CD14-positive monocyte (primary cell): ENCODE results near the gene TTC21A. TPM values are rescaled to one million over a fixed set of nuclear protein-coding genes. Genes with fewer than 3 reads are reported as not detected.
"Not testable (repeated sequence)": the region's sequence is repeated elsewhere in the genome, so short reads cannot be mapped to it uniquely, and the experiment has no call there.

Experiments
- DNase-seq, 3 donors: peaks; one replicate each; pipeline ENCODE4 v3.0.0-alpha.2; 2011 to 2022
- H2AFZ ChIP-seq: 2 replicates; pipeline ENCODE4 v1.6.0; 2012; ENCODE audit warnings: mild to moderate bottlenecking, low read depth, low read length, inconsistent platforms; ENCODE audit not compliant: insufficient read depth, poor library complexity, severe bottlenecking
- H3K27ac ChIP-seq, 2 donors: 1 replicate in 1 of 2; 2 replicates in 1 of 2; pipeline ENCODE4 v1.5.1; 2012 to 2013; ENCODE audit warnings: low read length in 2 of 2, control low read depth in 1 of 2, inconsistent platforms in 1 of 2, low read depth in 1 of 2, mild to moderate bottlenecking in 1 of 2
- H3K27me3 ChIP-seq, 2 donors: one replicate each; pipeline versions ENCODE4 v1.6.0 to v1.6.1; 2011 to 2013; ENCODE audit warnings: low read length in 2 of 2; ENCODE audit not compliant: control insufficient read depth in 2 of 2, insufficient read depth in 2 of 2
- H3K36me3 ChIP-seq, 2 donors: replicated peaks in 1 of 2; 1 replicate in 1 of 2; 2 replicates in 1 of 2; pipeline versions ENCODE4 v1.5.1 to v1.6.1; 2012 to 2013; ENCODE audit warnings: low read length in 2 of 2, control low read depth in 1 of 2, inconsistent platforms in 1 of 2, mild to moderate bottlenecking in 1 of 2; ENCODE audit not compliant: insufficient read depth in 2 of 2, control insufficient read depth in 1 of 2
- H3K4me1 ChIP-seq, 2 donors: 1 replicate in 1 of 2; 2 replicates in 1 of 2; pipeline versions ENCODE4 v1.5.1 to v1.6.1; 2012 to 2013; ENCODE audit warnings: low read length in 2 of 2, control low read depth in 1 of 2, inconsistent platforms in 1 of 2, mild to moderate bottlenecking in 1 of 2, moderate library complexity in 1 of 2; ENCODE audit not compliant: insufficient read depth in 2 of 2, control insufficient read depth in 1 of 2
- H3K4me2 ChIP-seq: replicated peaks from 2 replicates; pipeline ENCODE3; 2012; ENCODE audit warnings: low read length, moderate library complexity, mild to moderate bottlenecking; ENCODE audit not compliant: poor library complexity, severe bottlenecking; ENCODE audit errors: extremely low read depth
- H3K4me3 ChIP-seq, 3 experiments: fragments of 200-600 bp in 1 of 3; sonication (generic) in 1 of 3; replicated peaks in 1 of 3; 1 replicate in 2 of 3; 2 replicates in 1 of 3; pipeline ENCODE4 v1.5.1; 2011 to 2013; ENCODE audit warnings: low read length in 3 of 3, mild to moderate bottlenecking in 3 of 3, control low read depth in 2 of 3, low read depth in 2 of 3, inconsistent platforms in 1 of 3, moderate library complexity in 1 of 3
- H3K79me2 ChIP-seq: 2 replicates; pipeline ENCODE4 v1.6.0; 2012; ENCODE audit warnings: mild to moderate bottlenecking, control low read depth, inconsistent platforms, low read length, moderate library complexity; ENCODE audit not compliant: insufficient read depth
- H3K9ac ChIP-seq: 2 replicates; pipeline ENCODE4 v1.6.0; 2017; ENCODE audit warnings: low read length, mild to moderate bottlenecking; ENCODE audit not compliant: insufficient read depth, poor library complexity, severe bottlenecking
- H3K9me3 ChIP-seq, 2 donors: replicated peaks in 1 of 2; 1 replicate in 1 of 2; 2 replicates in 1 of 2; pipeline versions ENCODE4 v1.5.1 to v1.6.1; 2012 to 2013; ENCODE audit warnings: low read length in 2 of 2, control low read depth in 1 of 2; ENCODE audit not compliant: control insufficient read depth in 1 of 2, insufficient read depth in 1 of 2
- H4K20me1 ChIP-seq: 2 replicates; pipeline ENCODE4 v1.6.0; 2012; ENCODE audit warnings: mild to moderate bottlenecking, low read length, control low read depth, moderate library complexity; ENCODE audit not compliant: insufficient read depth
- H3K27ac Mint-ChIP-seq, 7 donors: one replicate each; pipeline ENCODE4 v1.8.0; 2020; ENCODE audit warnings: mild to moderate bottlenecking in 7 of 7, mixed read lengths in 7 of 7, moderate library complexity in 6 of 7, inconsistent platforms in 2 of 7
- H3K27me3 Mint-ChIP-seq, 3 donors: one replicate each; pipeline ENCODE4 v1.8.0; 2021 to 2022; ENCODE audit warnings: low read depth in 3 of 3, mild to moderate bottlenecking in 3 of 3, mixed read lengths in 3 of 3, moderate library complexity in 3 of 3, inconsistent platforms in 1 of 3
- H3K36me3 Mint-ChIP-seq, 2 donors: one replicate each; pipeline ENCODE4 v1.8.0; 2020; ENCODE audit warnings: mixed read lengths in 2 of 2, inconsistent platforms in 1 of 2, mild to moderate bottlenecking in 1 of 2
- H3K4me1 Mint-ChIP-seq: one replicate; pipeline ENCODE4 v1.8.0; 2020; ENCODE audit warnings: mild to moderate bottlenecking, mixed read lengths
- H3K4me3 Mint-ChIP-seq, 2 donors: one replicate each; pipeline ENCODE4 v1.8.0; 2020; ENCODE audit warnings: mild to moderate bottlenecking in 2 of 2, mixed read lengths in 2 of 2, moderate library complexity in 1 of 2
- H3K9me3 Mint-ChIP-seq, 7 donors: one replicate each; pipeline ENCODE4 v1.8.0; 2020 to 2022; ENCODE audit warnings: mixed read lengths in 7 of 7, mild to moderate bottlenecking in 6 of 7, moderate library complexity in 6 of 7, inconsistent platforms in 2 of 7
- WGBS: methylation state at CpG from one replicate; pipeline ENCODE4 v1.1.5; 2013; ENCODE audit warnings: missing lambda C conversion rate; ENCODE audit not compliant: insufficient coverage; 5-methylcytosine and 5-hydroxymethylcytosine counted together
- intact Hi-C, 2 donors: fragments of 100-400 bp; cut with micrococcal nuclease; formaldehyde crosslinking; loops; one replicate each; pipeline versions ENCODE4 v1.15.0 to v1.15.1; 2023
- polyA plus RNA-seq, 3 donors: library from polyadenylated mRNA; depleted of rRNA in 1 of 3; unstranded in 2 of 3; stranded (reverse) in 1 of 3; fragments of 300-500 nt in 2 of 3; fragments of >200 nt in 1 of 3; fragmentation: Illumina TruSeq in 2 of 3; gene quantifications; 1 replicate in 2 of 3; 2 replicates in 1 of 3; pipeline ENCODE4 v1.2.3, GENCODE V29; 2012 to 2021
- TF ChIP-seq, protein P1 (sequence below): fragments of 200-600 bp; IDR thresholded peaks from one replicate; pipeline ENCODE4 v1.8.0; 2022; ENCODE audit warnings: antibody characterized with exemption, mild to moderate bottlenecking

TTC21A gene
- polyA plus RNA-seq, 3 donors, result 0.67 to 12.9 (median 2.2) TPM

DNA sequence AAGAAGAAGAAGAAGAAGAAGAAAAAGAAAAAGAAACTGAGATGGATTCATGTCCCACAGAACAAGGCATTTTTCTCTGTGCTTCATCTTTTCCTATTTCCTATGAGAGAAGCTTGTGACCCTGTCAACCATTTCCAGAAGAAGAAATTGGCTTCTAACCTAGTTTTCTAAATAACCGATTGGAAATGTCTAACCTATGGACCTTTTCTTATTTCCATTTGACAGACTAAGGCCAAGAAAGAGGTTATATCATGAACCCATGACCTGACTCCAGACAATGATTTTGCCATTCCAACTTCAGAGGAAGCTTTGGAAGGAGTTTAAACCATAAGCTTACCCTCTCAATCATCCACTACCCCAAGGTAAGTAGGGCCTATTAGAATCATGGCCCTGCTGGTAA is 62.2 kb downstream of the TTC21A start:
- H3K27ac ChIP-seq, result no peak overlapping the region
- no peaks in the 10 kb centered on the region for H3K27me3 ChIP-seq
- no peaks in the 10 kb centered on the region for H4K20me1 ChIP-seq
- no CpG with 5 or more reads among the region's 1 CpG for WGBS
- Mint-ChIP-seq H3K36me3 (no peaks in the 10 kb centered on the region), H3K9me3 (peaks cover 0 to 2% (median 0%) of the 10 kb centered on the region in 7 donors), H3K27ac (peak overlapping the region in 4 of 7 donors; percentile 20 to 85 (median 54)), H3K27me3 (peaks cover 0 to 7% (median 1%) of the 10 kb centered on the region in 3 donors), H3K4me1 (peaks cover 38% of the 10 kb centered on the region), H3K4me3 (no peak overlapping the region)
- DNase-seq, result no peak
- intact Hi-C loops, result no loop called here
- H2AFZ ChIP-seq, result no peak overlapping the region
- no peaks in the 10 kb centered on the region for H3K36me3 ChIP-seq
- peaks cover 35 to 45% of the 10 kb centered on the region in 2 donors for H3K4me1 ChIP-seq
- H3K9me3 ChIP-seq, result no peaks in the 10 kb centered on the region
- no peak overlapping the region for H3K4me2 ChIP-seq
- H3K9ac ChIP-seq, result no peak overlapping the region
- H3K79me2 ChIP-seq, result no peaks in the 10 kb centered on the region
- TF ChIP-seq, protein P1, sequence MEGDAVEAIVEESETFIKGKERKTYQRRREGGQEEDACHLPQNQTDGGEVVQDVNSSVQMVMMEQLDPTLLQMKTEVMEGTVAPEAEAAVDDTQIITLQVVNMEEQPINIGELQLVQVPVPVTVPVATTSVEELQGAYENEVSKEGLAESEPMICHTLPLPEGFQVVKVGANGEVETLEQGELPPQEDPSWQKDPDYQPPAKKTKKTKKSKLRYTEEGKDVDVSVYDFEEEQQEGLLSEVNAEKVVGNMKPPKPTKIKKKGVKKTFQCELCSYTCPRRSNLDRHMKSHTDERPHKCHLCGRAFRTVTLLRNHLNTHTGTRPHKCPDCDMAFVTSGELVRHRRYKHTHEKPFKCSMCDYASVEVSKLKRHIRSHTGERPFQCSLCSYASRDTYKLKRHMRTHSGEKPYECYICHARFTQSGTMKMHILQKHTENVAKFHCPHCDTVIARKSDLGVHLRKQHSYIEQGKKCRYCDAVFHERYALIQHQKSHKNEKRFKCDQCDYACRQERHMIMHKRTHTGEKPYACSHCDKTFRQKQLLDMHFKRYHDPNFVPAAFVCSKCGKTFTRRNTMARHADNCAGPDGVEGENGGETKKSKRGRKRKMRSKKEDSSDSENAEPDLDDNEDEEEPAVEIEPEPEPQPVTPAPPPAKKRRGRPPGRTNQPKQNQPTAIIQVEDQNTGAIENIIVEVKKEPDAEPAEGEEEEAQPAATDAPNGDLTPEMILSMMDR, result no peak
- no peak overlapping the region for H3K4me3 ChIP-seq

DNA sequence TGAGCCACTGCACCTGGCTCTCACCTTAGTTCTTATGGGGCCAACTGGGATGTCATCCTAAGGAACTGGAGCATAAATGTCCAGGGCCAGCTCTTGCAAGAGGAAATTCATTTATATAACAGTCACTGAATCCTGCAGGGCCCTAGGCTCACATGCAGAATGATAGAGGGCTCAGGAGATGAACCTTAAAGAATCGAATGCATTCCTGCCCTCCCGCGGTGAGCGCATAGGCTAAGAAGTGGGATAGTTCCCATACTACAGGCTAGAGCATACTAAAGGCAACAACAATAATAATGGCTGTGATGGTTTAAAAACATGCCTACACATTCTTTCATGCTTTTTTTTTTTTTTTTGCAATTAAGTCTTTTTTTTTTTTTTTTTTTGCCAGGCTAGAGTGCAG is 63.0 kb downstream of the TTC21A start:
- H3K9me3 Mint-ChIP-seq, result peaks cover 0 to 2% (median 0%) of the 10 kb centered on the region in 7 donors
- no CpG with 5 or more reads among the region's 4 CpGs for WGBS

DNA sequence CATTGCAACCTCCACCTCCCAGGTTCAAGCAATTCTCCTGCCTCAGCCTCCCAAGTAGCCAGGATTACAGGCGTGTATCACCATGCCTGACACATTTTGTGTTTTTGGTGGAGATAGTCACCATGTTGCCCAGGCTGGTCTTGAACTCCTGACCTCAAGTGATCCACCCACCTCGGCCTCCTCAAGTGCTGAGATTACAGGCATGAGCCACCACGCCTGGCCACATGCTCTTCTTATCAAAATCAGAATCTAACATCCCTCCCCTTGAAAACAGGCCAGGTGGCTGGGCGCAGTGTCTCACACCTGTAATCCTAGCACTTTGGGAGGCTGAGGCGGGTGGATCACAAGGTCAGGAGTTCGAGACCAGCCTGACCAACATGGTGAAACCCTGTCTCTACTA is 63.4 kb downstream of the TTC21A start:
- H3K79me2 ChIP-seq, H3K36me3 Mint-ChIP-seq, H4K20me1 ChIP-seq, intact Hi-C loops, H3K9me3 Mint-ChIP-seq, H3K36me3 ChIP-seq, H3K27ac Mint-ChIP-seq, H2AFZ ChIP-seq, H3K9me3 ChIP-seq, H3K27ac ChIP-seq, H3K9ac ChIP-seq, H3K4me3 ChIP-seq, DNase-seq, H3K27me3 Mint-ChIP-seq, H3K4me2 ChIP-seq, H3K27me3 ChIP-seq, H3K4me3 Mint-ChIP-seq: not testable (repeated sequence)
- 93% methylated on average over 2 of the region's 6 CpGs for WGBS
- H3K4me1 Mint-ChIP-seq, result peaks cover 36% of the 10 kb centered on the region
- peaks cover 33 to 42% of the 10 kb centered on the region in 2 donors for H3K4me1 ChIP-seq

More for the DNA sequence above, 63.0 kb downstream of the TTC21A start:
- Mint-ChIP-seq H3K27me3 (peaks cover 0 to 7% (median 1%) of the 10 kb centered on the region in 3 donors), H3K36me3 (no peaks in the 10 kb centered on the region), H3K4me1 (peaks cover 38% of the 10 kb centered on the region), H3K4me3 (no peak overlapping the region), H3K27ac (peak overlapping the region in 1 of 7 donors; percentile 20)
- Histone ChIP-seq H3K4me3 (no peak overlapping the region), H3K36me3 (no peaks in the 10 kb centered on the region), H3K27me3 (no peaks in the 10 kb centered on the region), H3K4me1 (peaks cover 35 to 45% of the 10 kb centered on the region in 2 donors), H3K79me2 (no peaks in the 10 kb centered on the region), H3K9ac (no peak overlapping the region), H3K27ac (no peak overlapping the region), H4K20me1 (no peaks in the 10 kb centered on the region), H2AFZ (no peak overlapping the region), H3K9me3 (no peaks in the 10 kb centered on the region), H3K4me2 (no peak overlapping the region)
- intact Hi-C loops, result no loop called here
- DNase-seq, result no peak
- TF ChIP-seq, protein P1, result no peak
